KMS-11 (cell line): ENCODE data around the gene PRSS27.
"Not testable (repeated sequence)": the region's sequence is repeated elsewhere in the genome, so short reads cannot be mapped to it uniquely, and the experiment has no call there.

Source experiments
- H2AFZ ChIP-seq: fragments of 200-600 bp; sonication (generic); 2 replicates; pipeline ENCODE4 v1.6.1; 2016; ENCODE audit warnings: antibody characterized with exemption, mixed run types, low read depth
- H3K27ac ChIP-seq: fragments of 200-600 bp; sonication (generic); 2 replicates; pipeline ENCODE4 v1.6.1; 2016; ENCODE audit warnings: mild to moderate bottlenecking, mixed run types
- H3K27me3 ChIP-seq: fragments of 200-600 bp; sonication (generic); 2 replicates; pipeline ENCODE4 v1.6.1; 2017; ENCODE audit warnings: mild to moderate bottlenecking, low read depth, mixed run types, moderate library complexity; ENCODE audit not compliant: insufficient read depth
- H3K36me3 ChIP-seq: fragments of 200-600 bp; sonication (generic); 2 replicates; pipeline ENCODE4 v1.6.1; 2017; ENCODE audit warnings: mild to moderate bottlenecking, mixed run types; ENCODE audit not compliant: insufficient read depth
- H3K4me1 ChIP-seq: fragments of 200-600 bp; sonication (generic); 2 replicates; pipeline ENCODE4 v1.6.1; 2016; ENCODE audit warnings: mild to moderate bottlenecking, low read depth, mixed run types; ENCODE audit not compliant: poor library complexity, severe bottlenecking
- H3K4me2 ChIP-seq: fragments of 200-600 bp; sonication (generic); 2 replicates; pipeline ENCODE4 v1.7.0; 2016; ENCODE audit warnings: mild to moderate bottlenecking, mixed run types
- H3K4me3 ChIP-seq: fragments of 200-600 bp; sonication (generic); IDR thresholded peaks from 2 replicates; pipeline ENCODE4 v1.6.1; 2017; ENCODE audit warnings: low read depth, low read length, mixed read lengths; ENCODE audit not compliant: insufficient read depth
- H3K79me2 ChIP-seq: fragments of 200-600 bp; sonication (generic); 2 replicates; pipeline ENCODE4 v1.6.1; 2016; ENCODE audit warnings: low read depth, mixed run types; ENCODE audit not compliant: insufficient read depth
- H3K9ac ChIP-seq: fragments of 200-600 bp; sonication (generic); 2 replicates; pipeline ENCODE4 v1.6.1; 2016; ENCODE audit warnings: mild to moderate bottlenecking, mixed run types
- H4K20me1 ChIP-seq: fragments of 200-600 bp; sonication (generic); 2 replicates; pipeline ENCODE4 v1.6.1; 2016; ENCODE audit warnings: mild to moderate bottlenecking, mixed run types; ENCODE audit not compliant: insufficient read depth
- CTCF ChIP-seq: fragments of 200-600 bp; sonication (generic); conservative IDR thresholded peaks from 2 replicates; pipeline ENCODE4 v1.6.1; 2017; ENCODE audit warnings: low read depth, mild to moderate bottlenecking, antibody characterized with exemption, low read length, moderate library complexity, mixed read lengths

The PRSS27 gene

DNA sequence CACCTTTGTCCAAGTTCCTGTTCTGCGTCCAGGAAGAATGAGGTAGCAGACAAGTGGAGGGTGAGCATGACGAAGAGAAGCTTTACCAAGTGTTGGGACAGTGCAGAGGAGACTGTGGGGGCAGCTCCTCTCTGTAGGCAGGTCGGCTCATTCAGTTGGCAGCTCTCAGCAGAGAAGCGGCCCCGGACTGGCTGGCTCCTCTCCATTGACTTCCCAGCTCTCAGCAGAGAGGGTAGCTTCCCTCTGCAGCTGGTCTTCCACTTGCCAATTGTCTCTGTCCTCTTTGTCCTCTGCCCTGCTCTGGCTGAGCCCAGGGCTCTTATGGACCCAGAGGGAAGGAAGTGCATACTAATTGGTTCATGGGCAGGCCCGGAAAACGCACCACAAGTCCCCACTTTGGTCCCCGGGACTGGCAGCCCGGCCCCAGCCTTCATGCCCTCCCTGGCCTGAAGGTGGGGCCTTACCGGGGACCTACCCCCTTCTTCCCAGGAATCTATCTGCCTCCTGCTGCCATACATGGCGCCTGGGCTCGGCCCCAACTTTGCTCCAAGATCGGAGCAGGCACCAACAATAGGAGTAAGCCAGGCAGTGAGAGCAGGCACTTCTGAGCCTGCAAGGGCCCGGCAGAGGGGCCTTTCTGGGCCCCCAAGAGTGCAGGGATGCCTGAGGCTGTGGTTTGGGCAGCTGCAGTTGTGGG, 27.6 kb downstream of the PRSS27 start:
- no peak for TF ChIP-seq CTCF
- Histone ChIP-seq H3K4me3 (no peak overlapping the region), H3K36me3 (no peaks in the 10 kb centered on the region), H4K20me1 (no peaks in the 10 kb centered on the region), H3K27ac (no peak overlapping the region), H3K9ac (no peak overlapping the region), H3K4me1 (no peaks in the 10 kb centered on the region), H3K27me3 (no peaks in the 10 kb centered on the region), H3K79me2 (peaks cover 10% of the 10 kb centered on the region; the same call in 1 of the 2 replicates), H3K4me2 (no peak overlapping the region), H2AFZ (no peak overlapping the region)

DNA sequence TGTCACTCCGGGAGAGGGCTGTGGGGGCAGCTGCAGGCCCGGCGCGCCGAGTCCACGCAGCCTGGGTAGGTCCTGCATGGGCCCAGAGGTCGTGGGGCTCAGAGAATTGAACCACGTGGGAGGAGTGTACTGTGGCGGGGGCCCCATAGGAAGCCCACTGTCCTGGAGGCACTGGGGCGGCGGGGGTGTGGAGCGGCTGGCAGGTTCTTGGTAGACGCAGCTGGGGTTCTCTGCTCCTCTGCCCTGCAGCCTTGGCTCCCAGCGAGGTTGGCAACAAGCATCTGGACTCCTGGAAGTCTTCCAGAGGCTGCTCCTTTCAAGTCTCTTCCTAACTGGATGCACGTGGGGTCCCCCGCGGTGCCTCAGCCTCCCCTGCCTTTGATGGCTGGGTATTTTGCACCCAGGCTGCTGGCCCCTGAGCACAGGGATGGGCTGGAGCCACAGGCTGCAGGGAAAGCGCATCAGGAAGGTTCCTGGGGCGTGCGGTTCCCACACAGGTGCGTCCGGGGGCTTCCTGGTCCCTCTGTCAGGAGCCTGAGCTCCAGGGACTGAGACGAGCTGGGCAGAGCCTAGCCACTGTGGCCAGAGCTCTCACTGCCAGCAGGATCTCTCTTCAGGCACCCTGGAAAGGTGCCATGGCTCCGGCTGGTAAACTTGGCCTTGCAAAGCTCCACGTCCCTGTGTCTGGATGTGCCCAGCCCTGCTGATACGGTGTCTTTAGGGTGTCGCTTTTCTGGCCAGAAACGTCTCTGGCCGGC, 28.4 kb downstream of the PRSS27 start:
- Histone ChIP-seq H3K4me1 (no peaks in the 10 kb centered on the region), H4K20me1 (no peaks in the 10 kb centered on the region), H3K79me2 (peaks cover 17% of the 10 kb centered on the region; the same call in 1 of the 2 replicates), H3K9ac (no peak overlapping the region), H3K27ac (no peak overlapping the region), H2AFZ (no peak overlapping the region), H3K36me3 (no peaks in the 10 kb centered on the region), H3K4me3 (no peak overlapping the region), H3K27me3 (no peaks in the 10 kb centered on the region), H3K4me2 (no peak overlapping the region)
- TF ChIP-seq CTCF: no peak

DNA sequence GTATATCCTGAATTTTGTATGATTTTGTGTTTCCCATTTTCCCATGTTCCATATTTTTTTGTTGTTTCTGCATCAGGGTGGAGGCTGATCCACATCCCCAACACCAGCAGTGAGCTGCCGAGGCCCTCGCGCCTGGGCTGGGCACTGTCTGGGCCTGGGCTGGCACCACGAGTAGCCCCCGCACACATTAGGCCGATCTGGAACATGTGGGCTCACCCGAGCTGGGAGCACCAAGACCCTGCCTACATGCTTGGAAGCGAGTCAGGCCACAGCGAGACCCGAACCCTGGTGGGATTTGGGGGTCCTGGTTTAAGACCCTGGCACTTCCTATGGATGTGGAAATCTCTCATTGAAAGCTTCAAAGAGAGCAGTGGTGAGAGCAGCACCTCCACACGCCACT, 29.2 kb downstream of the PRSS27 start:
- Histone ChIP-seq H3K9ac (no peak overlapping the region), H4K20me1 (no peaks in the 10 kb centered on the region), H3K79me2 (peaks cover 17% of the 10 kb centered on the region; the same call in 1 of the 2 replicates), H3K27me3 (no peaks in the 10 kb centered on the region), H2AFZ (no peak overlapping the region), H3K36me3 (no peaks in the 10 kb centered on the region), H3K4me3 (no peak overlapping the region), H3K27ac (no peak overlapping the region), H3K4me1 (no peaks in the 10 kb centered on the region), H3K4me2 (no peak overlapping the region)
- no peak for TF ChIP-seq CTCF

DNA sequence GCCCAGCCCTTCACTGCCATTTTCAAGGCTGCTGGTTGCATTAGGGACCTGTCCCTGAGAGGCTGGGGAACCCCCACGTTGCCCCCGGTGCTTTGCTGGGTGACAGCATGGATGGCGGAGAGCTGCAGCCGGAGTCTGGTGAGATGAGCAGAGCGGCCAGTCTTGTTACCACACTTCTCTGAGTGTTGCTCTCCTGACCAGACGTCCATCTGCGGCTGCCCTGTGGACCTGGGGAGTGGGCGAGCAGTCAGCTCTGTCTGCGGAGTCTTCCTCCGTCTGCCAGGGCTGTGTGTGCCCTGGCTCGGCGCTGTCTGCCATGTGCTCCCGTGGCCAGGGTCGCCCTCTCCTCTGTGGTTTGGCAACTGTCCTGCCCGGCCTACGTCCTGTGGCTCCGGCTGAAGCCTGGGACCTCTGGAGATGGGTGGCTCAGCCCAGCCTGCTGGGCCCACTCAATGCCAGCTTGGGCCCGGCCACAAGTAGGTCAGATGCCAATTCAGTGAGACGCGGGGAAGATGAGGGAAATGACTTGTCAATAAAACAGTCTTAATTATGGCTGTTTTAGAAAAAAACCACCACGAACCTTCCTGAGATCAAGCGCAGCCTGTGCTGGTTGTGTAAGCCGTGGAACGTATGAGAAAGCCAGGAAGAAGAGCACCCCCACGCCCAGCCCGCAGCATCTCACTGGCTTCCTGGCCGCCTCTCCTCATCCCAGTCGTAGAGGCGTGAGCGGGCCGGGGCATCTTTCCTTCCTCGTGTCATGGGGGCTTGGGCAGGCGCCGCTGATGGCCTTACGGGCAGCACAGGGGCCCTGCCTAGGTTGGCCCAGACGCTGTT, 29.8 kb downstream of the PRSS27 start:
- H3K27me3 ChIP-seq: no peaks in the 10 kb centered on the region

GRCh38 chr16:2689422-2689821, 30.6 kb downstream of the PRSS27 start:
- not testable (repeated sequence) for H3K9ac ChIP-seq, H3K27me3 ChIP-seq, H3K4me2 ChIP-seq, H3K27ac ChIP-seq, H3K4me3 ChIP-seq, H3K36me3 ChIP-seq, H4K20me1 ChIP-seq, H3K4me1 ChIP-seq, H2AFZ ChIP-seq
- H3K79me2 ChIP-seq: peaks cover 24% of the 10 kb centered on the region

More for the DNA sequence above, 29.8 kb downstream of the PRSS27 start:
- Histone ChIP-seq H3K9ac (no peak overlapping the region), H3K4me2 (no peak overlapping the region), H3K27ac (no peak overlapping the region), H3K4me1 (no peaks in the 10 kb centered on the region), H2AFZ (no peak overlapping the region), H4K20me1 (no peaks in the 10 kb centered on the region), H3K4me3 (no peak overlapping the region), H3K36me3 (no peaks in the 10 kb centered on the region), H3K79me2 (peaks cover 17% of the 10 kb centered on the region; the same call in 1 of the 2 replicates)
- TF ChIP-seq CTCF: no peak
